H1 (cell line): ENCODE measurements around the gene EVA1C. TPM values are rescaled to one million over a fixed set of nuclear protein-coding genes. Genes with fewer than 3 reads are reported as not detected.

Source experiments
- EP300 ChIP-seq, 2 experiments: IDR thresholded peaks; 1 replicate in 1 of 2; 2 replicates in 1 of 2; pipeline ENCODE4 v1.6.1; 2011 to 2012; ENCODE audit warnings: low read depth in 2 of 2, low read length in 2 of 2, mild to moderate bottlenecking in 2 of 2, borderline replicate concordance in 1 of 2, inconsistent platforms in 1 of 2, moderate library complexity in 1 of 2
- TCF12 ChIP-seq: IDR thresholded peaks from 2 replicates; pipeline ENCODE4 v1.6.1; 2011; ENCODE audit warnings: low read depth, mild to moderate bottlenecking, low read length
- polyA plus RNA-seq, 7 experiments: library from polyadenylated mRNA; depleted of rRNA in 3 of 7; stranded (reverse) in 5 of 7; unstranded in 2 of 7; fragments of >200 nt in 5 of 7; fragments of 200-250 nt in 2 of 7; gene quantifications; 1 replicate in 5 of 7; 2 replicates in 1 of 7; 4 replicates in 1 of 7; pipeline versions ENCODE4 v1.2.1 to v1.2.3, GENCODE V29; 2011 to 2013; ENCODE audit warnings: missing spikeins in 2 of 7, mixed read lengths in 2 of 7
- total RNA-seq: library from RNA; stranded (reverse); fragmentation: NEBNext Ultra II Directional; extraction: Animal tissue kit (Norgen Biotek cat#: 25700); gene quantifications from 2 replicates; pipeline ENCODE4 v1.2.1, GENCODE V29; 2021
- TF ChIP-seq, protein P1 (sequence below), 3 experiments: IDR thresholded peaks; 1 replicate in 2 of 3; 2 replicates in 1 of 3; pipeline versions ENCODE4 v1.5.1 to v1.6.1; 2011; ENCODE audit warnings: low read length in 3 of 3, mild to moderate bottlenecking in 3 of 3, inconsistent platforms in 2 of 3, low read depth in 1 of 3, moderate library complexity in 1 of 3; ENCODE audit not compliant: insufficient read depth in 1 of 3; ENCODE audit errors: control extremely low read depth in 1 of 3

Gene EVA1C
- total and polyA plus RNA-seq, 2 of the 8 experiments (the other 6 are each of a cell fraction or from before 2014, with no cell fraction given), result 2.6 to 3.6 TPM

DNA sequence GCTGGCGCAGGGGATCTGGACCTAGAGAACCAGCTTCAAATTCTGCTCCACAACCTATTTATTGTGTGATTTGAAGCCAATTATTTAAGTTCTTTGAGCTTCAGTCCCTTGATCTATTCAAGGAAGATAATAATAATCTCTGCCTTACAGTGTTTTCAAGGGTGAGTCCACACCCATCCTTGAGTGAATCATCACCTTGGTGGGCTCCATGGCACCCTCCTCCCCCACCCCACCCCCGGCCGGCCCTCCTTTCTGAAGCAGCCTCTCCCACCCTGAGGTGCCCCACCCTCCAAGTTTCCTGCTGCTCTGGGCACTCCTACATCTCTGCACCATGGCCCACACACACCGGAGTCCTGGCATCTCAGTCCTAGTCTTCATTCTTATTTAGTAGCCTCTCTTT lies 134.5 kb downstream of the EVA1C start (continued):
- TF ChIP-seq, protein P1, sequence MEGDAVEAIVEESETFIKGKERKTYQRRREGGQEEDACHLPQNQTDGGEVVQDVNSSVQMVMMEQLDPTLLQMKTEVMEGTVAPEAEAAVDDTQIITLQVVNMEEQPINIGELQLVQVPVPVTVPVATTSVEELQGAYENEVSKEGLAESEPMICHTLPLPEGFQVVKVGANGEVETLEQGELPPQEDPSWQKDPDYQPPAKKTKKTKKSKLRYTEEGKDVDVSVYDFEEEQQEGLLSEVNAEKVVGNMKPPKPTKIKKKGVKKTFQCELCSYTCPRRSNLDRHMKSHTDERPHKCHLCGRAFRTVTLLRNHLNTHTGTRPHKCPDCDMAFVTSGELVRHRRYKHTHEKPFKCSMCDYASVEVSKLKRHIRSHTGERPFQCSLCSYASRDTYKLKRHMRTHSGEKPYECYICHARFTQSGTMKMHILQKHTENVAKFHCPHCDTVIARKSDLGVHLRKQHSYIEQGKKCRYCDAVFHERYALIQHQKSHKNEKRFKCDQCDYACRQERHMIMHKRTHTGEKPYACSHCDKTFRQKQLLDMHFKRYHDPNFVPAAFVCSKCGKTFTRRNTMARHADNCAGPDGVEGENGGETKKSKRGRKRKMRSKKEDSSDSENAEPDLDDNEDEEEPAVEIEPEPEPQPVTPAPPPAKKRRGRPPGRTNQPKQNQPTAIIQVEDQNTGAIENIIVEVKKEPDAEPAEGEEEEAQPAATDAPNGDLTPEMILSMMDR (IDR thresholded peaks at IDR 0.05; ENCODE audit: control extremely low read depth in 1 of 3, insufficient read depth in 1 of 3, low read depth in 1 of 3, low read length in 3 of 3), result no peak
- no peak for TF ChIP-seq EP300 (IDR thresholded peaks at IDR 0.05; ENCODE audit: borderline replicate concordance in 1 of 2, low read depth in 2 of 2, low read length in 2 of 2)
- no peak for TF ChIP-seq TCF12
